ENCODE results near the gene MICAL3. TPM values are rescaled to one million over a fixed set of nuclear protein-coding genes. Genes with fewer than 3 reads are reported as not detected.
"Not testable (repeated sequence)": the region's sequence is repeated elsewhere in the genome, so short reads cannot be mapped to it uniquely, and the experiment has no call there.

Gene MICAL3
- polyA plus RNA-seq (ENCODE audit: insufficient read length in 3 of 3), result 10 to 100 TPM; 24.8 to 29.0 (median 27.6) TPM

GRCh38 chr22:18024276-18024939, at the start of gene MICAL3:
Gene MICAL3, minus strand, starts transcription at chr22:18024561. Its CDS starts 117,749 bp downstream, at chr22:17906812.
- DNase-seq (ENCODE audit: low read depth in 3 of 3, low spot score in 2 of 3), result peak in 1 of 3 donors; percentile 25

GRCh38 chr22:18073927-18074326, 49.6 kb upstream of the MICAL3 start:
- not testable (repeated sequence) for DNase-seq (ENCODE audit: low read depth in 3 of 3, low spot score in 2 of 3)

- DNase-seq (ENCODE audit: low read depth in 3 of 3, low spot score in 2 of 3), result no peak
Measured at GRCh38 chr22:18073467-18073866, 49.1 kb upstream of the MICAL3 start.

GRCh38 chr22:18071968-18072310, 47.6 kb upstream of the MICAL3 start:
- DNase-seq (ENCODE audit: low read depth in 3 of 3, low spot score in 2 of 3), result no peak

GRCh38 chr22:18071307-18071967, 47.1 kb upstream of the MICAL3 start:
- DNase-seq (ENCODE audit: low read depth in 3 of 3, low spot score in 2 of 3), result not testable (repeated sequence)

- no peak for DNase-seq (ENCODE audit: low read depth in 3 of 3, low spot score in 2 of 3)
Measured at GRCh38 chr22:18070556-18071306, 46.4 kb upstream of the MICAL3 start.

GRCh38 chr22:18070041-18070440, 45.7 kb upstream of the MICAL3 start:
- no peak for DNase-seq (ENCODE audit: low read depth in 3 of 3, low spot score in 2 of 3)

GRCh38 chr22:18069041-18069440, 44.7 kb upstream of the MICAL3 start:
- DNase-seq (ENCODE audit: low read depth in 3 of 3, low spot score in 2 of 3), result no peak

- no peak for DNase-seq (ENCODE audit: low read depth in 3 of 3, low spot score in 2 of 3)
Measured at GRCh38 chr22:18068381-18068988, 44.1 kb upstream of the MICAL3 start.

GRCh38 chr22:18067548-18068341, 43.4 kb upstream of the MICAL3 start:
- no peak for DNase-seq (ENCODE audit: low read depth in 3 of 3, low spot score in 2 of 3)

- DNase-seq (ENCODE audit: low read depth in 3 of 3, low spot score in 2 of 3), result no peak
Measured at GRCh38 chr22:18067121-18067520, 42.8 kb upstream of the MICAL3 start.

- DNase-seq (ENCODE audit: low read depth in 3 of 3, low spot score in 2 of 3), result no peak
Measured at GRCh38 chr22:18066181-18066859, 42.0 kb upstream of the MICAL3 start.

GRCh38 chr22:18065256-18065655, 40.9 kb upstream of the MICAL3 start:
- DNase-seq (ENCODE audit: low read depth in 3 of 3, low spot score in 2 of 3), result no peak

GRCh38 chr22:18064636-18065035, 40.3 kb upstream of the MICAL3 start:
- no peak for DNase-seq (ENCODE audit: low read depth in 3 of 3, low spot score in 2 of 3)

- not testable (repeated sequence) for DNase-seq (ENCODE audit: low read depth in 3 of 3, low spot score in 2 of 3)
Measured at GRCh38 chr22:18063715-18064114, 39.4 kb upstream of the MICAL3 start.

GRCh38 chr22:18063306-18063705, 38.9 kb upstream of the MICAL3 start:
- no peak for DNase-seq (ENCODE audit: low read depth in 3 of 3, low spot score in 2 of 3)

- no peak for DNase-seq (ENCODE audit: low read depth in 3 of 3, low spot score in 2 of 3)
Measured at GRCh38 chr22:18062421-18062820, 38.1 kb upstream of the MICAL3 start.

GRCh38 chr22:18060646-18061620, 36.6 kb upstream of the MICAL3 start:
- DNase-seq (ENCODE audit: low read depth in 3 of 3, low spot score in 2 of 3), result no peak

GRCh38 chr22:18059991-18060390, 35.6 kb upstream of the MICAL3 start:
- no peak for DNase-seq (ENCODE audit: low read depth in 3 of 3, low spot score in 2 of 3)

All from right renal cortex interstitium (tissue), 3 donors.